H9 (cell line): ENCODE data around the gene MED13L. TPM values are rescaled to one million over a fixed set of nuclear protein-coding genes. Genes with fewer than 3 reads are reported as not detected.

ENCODE experiments used
- DNase-seq: peaks from one replicate; pipeline ENCODE4 v3.0.0-alpha.2; 2017
- H2AFZ ChIP-seq: one replicate; pipeline ENCODE4 v1.6.1; 2013; ENCODE audit warnings: mild to moderate bottlenecking, low read length, control low read depth, moderate library complexity
- H2AK5ac ChIP-seq: 2 replicates; pipeline ENCODE4 v1.6.1; 2013; ENCODE audit warnings: low read length, control low read depth, mixed read lengths; ENCODE audit not compliant: insufficient read length
- H2BK120ac ChIP-seq: one replicate; pipeline ENCODE4 v1.6.1; 2013; ENCODE audit warnings: low read depth, mild to moderate bottlenecking, low read length, control low read depth, inconsistent platforms; ENCODE audit not compliant: poor library complexity, severe bottlenecking
- H2BK12ac ChIP-seq: 2 replicates; pipeline ENCODE4 v1.6.1; 2013; ENCODE audit warnings: low read length, control low read depth, mixed read lengths, low read depth; ENCODE audit not compliant: insufficient read length
- H2BK15ac ChIP-seq: 2 replicates; pipeline ENCODE4 v1.6.1; 2013; ENCODE audit warnings: low read depth, low read length, control low read depth
- H2BK20ac ChIP-seq: one replicate; pipeline ENCODE4 v1.6.1; 2013; ENCODE audit warnings: low read depth, mild to moderate bottlenecking, low read length, control low read depth, inconsistent platforms; ENCODE audit not compliant: poor library complexity, severe bottlenecking
- H2BK5ac ChIP-seq: 2 replicates; pipeline ENCODE4 v1.6.1; 2013; ENCODE audit warnings: low read length, control low read depth, mixed read lengths; ENCODE audit not compliant: insufficient read length
- H3K14ac ChIP-seq: 2 replicates; pipeline ENCODE4 v1.6.1; 2013; ENCODE audit warnings: low read length, control low read depth; ENCODE audit not compliant: insufficient read depth
- H3K18ac ChIP-seq: 2 replicates; pipeline ENCODE4 v1.6.1; 2013; ENCODE audit warnings: low read depth, mild to moderate bottlenecking, mixed read lengths, low read length, control low read depth; ENCODE audit not compliant: insufficient read length
- H3K23ac ChIP-seq: 2 replicates; pipeline ENCODE4 v1.6.1; 2013; ENCODE audit warnings: low read length, control low read depth, mixed read lengths, low read depth; ENCODE audit not compliant: insufficient read length
- H3K23me2 ChIP-seq: 2 replicates; pipeline ENCODE4 v1.6.1; 2013; ENCODE audit warnings: low read depth, mild to moderate bottlenecking, mixed read lengths, low read length, control low read depth; ENCODE audit not compliant: insufficient read length, poor library complexity, severe bottlenecking
- H3K27ac ChIP-seq: 2 replicates; pipeline ENCODE4 v1.5.1; 2013; ENCODE audit warnings: low read length, control low read depth, mixed read lengths, low read depth; ENCODE audit not compliant: insufficient read length
- H3K27me3 ChIP-seq: 2 replicates; pipeline ENCODE4 v1.6.1; 2013; ENCODE audit warnings: low read length, control low read depth, inconsistent platforms; ENCODE audit not compliant: insufficient read depth
- H3K4ac ChIP-seq: 2 replicates; pipeline ENCODE4 v1.6.1; 2013; ENCODE audit warnings: low read depth, mild to moderate bottlenecking, control low read depth, inconsistent platforms, low read length, moderate library complexity
- H3K4me1 ChIP-seq: 2 replicates; pipeline ENCODE4 v1.6.1; 2013; ENCODE audit warnings: low read length, control low read depth, inconsistent platforms; ENCODE audit not compliant: insufficient read depth
- H3K4me2 ChIP-seq: 2 replicates; pipeline ENCODE4 v1.6.1; 2013; ENCODE audit warnings: low read length, control low read depth, mixed read lengths; ENCODE audit not compliant: insufficient read length, insufficient read depth
- H3K56ac ChIP-seq: 2 replicates; pipeline ENCODE4 v1.6.1; 2013; ENCODE audit warnings: low read depth, mild to moderate bottlenecking, mixed read lengths, low read length, control low read depth; ENCODE audit not compliant: insufficient read length
- H3K79me1 ChIP-seq: 2 replicates; pipeline ENCODE4 v1.6.1; 2013; ENCODE audit warnings: low read depth, mild to moderate bottlenecking, moderate library complexity, low read length, control low read depth, inconsistent platforms; ENCODE audit not compliant: insufficient read depth, poor library complexity, severe bottlenecking
- H3K79me2 ChIP-seq: 2 replicates; pipeline ENCODE4 v1.6.1; 2013; ENCODE audit warnings: low read length, control low read depth, inconsistent platforms; ENCODE audit not compliant: insufficient read depth
- H3K9ac ChIP-seq: 2 replicates; pipeline ENCODE4 v1.6.1; 2013; ENCODE audit warnings: low read length, control low read depth, mixed read lengths; ENCODE audit not compliant: insufficient read length; ENCODE audit errors: extremely low read depth
- H3K9me3 ChIP-seq: one replicate; pipeline ENCODE4 v1.6.1; 2013; ENCODE audit warnings: low read depth, low read length, inconsistent platforms; ENCODE audit not compliant: control insufficient read depth
- H3T11ph ChIP-seq: one replicate; pipeline ENCODE4 v1.6.1; 2013; ENCODE audit warnings: mild to moderate bottlenecking, low read length, control low read depth, inconsistent platforms
- H4K20me1 ChIP-seq: one replicate; pipeline ENCODE4 v1.6.1; 2013; ENCODE audit not compliant: control insufficient read depth, insufficient read length, insufficient read depth
- H4K5ac ChIP-seq: 2 replicates; pipeline ENCODE4 v1.6.1; 2013; ENCODE audit warnings: low read depth, mild to moderate bottlenecking, mixed read lengths, low read length, control low read depth; ENCODE audit not compliant: insufficient read length
- H4K8ac ChIP-seq: replicated peaks from 2 replicates; pipeline ENCODE4 v1.6.1; 2013; ENCODE audit warnings: low read length, control low read depth, mixed read lengths, low read depth; ENCODE audit not compliant: insufficient read length
- H4K91ac ChIP-seq: 2 replicates; pipeline ENCODE4 v1.6.1; 2013; ENCODE audit warnings: low read depth, mild to moderate bottlenecking, moderate library complexity, mixed read lengths, low read length, control low read depth; ENCODE audit not compliant: insufficient read length
- H3K27ac Mint-ChIP-seq, 3 experiments: 2 replicates in 2 of 3; 3 replicates in 1 of 3; pipeline ENCODE4 v1.8.0; 2020 to 2021; ENCODE audit warnings: mixed read lengths in 3 of 3, mild to moderate bottlenecking in 1 of 3, moderate library complexity in 1 of 3
- H3K27me3 Mint-ChIP-seq: 2 replicates; pipeline ENCODE4 v1.8.0; 2021; ENCODE audit warnings: low read depth, mild to moderate bottlenecking, moderate library complexity, mixed read lengths
- H3K36me3 Mint-ChIP-seq, 3 experiments: 2 replicates in 2 of 3; 3 replicates in 1 of 3; pipeline ENCODE4 v1.8.0; 2020 to 2021; ENCODE audit warnings: low read depth in 3 of 3, mixed read lengths in 3 of 3; ENCODE audit not compliant: insufficient read depth in 1 of 3
- H3K4me1 Mint-ChIP-seq, 2 experiments: 2 replicates each; pipeline ENCODE4 v1.8.0; 2020; ENCODE audit warnings: mixed read lengths in 2 of 2
- H3K4me3 Mint-ChIP-seq, 2 experiments: 2 replicates in 1 of 2; 3 replicates in 1 of 2; pipeline ENCODE4 v1.8.0; 2020 to 2021; ENCODE audit warnings: mild to moderate bottlenecking in 2 of 2, mixed read lengths in 2 of 2, moderate library complexity in 1 of 2
- H3K9me3 Mint-ChIP-seq, 2 experiments: 2 replicates in 1 of 2; 3 replicates in 1 of 2; pipeline ENCODE4 v1.8.0; 2020; ENCODE audit warnings: mild to moderate bottlenecking in 2 of 2, mixed read lengths in 2 of 2, moderate library complexity in 1 of 2
- WGBS: extraction: QIAGEN DNeasy Blood & Tissue Kit; methylation state at CpG from one replicate; pipeline ENCODE4 v1.1.7; 2013; ENCODE audit warnings: missing lambda C conversion rate, low lambda C conversion rate, mixed read lengths; ENCODE audit not compliant: insufficient read length; ENCODE audit errors: extremely low coverage; 5-methylcytosine and 5-hydroxymethylcytosine counted together
- total RNA-seq: library from RNA; stranded (reverse); gene quantifications from 2 replicates; pipeline ENCODE4 v1.2.1, GENCODE V29; 2021
- TF ChIP-seq, protein P1 (sequence below): fragments of 200-600 bp; sonication (generic); conservative IDR thresholded peaks from 3 replicates; pipeline ENCODE4 v1.8.0; 2021; ENCODE audit warnings: antibody characterized with exemption, mild to moderate bottlenecking

MED13L gene
- total RNA-seq, 1 experiment from 2014 or later: 52.4 TPM

DNA sequence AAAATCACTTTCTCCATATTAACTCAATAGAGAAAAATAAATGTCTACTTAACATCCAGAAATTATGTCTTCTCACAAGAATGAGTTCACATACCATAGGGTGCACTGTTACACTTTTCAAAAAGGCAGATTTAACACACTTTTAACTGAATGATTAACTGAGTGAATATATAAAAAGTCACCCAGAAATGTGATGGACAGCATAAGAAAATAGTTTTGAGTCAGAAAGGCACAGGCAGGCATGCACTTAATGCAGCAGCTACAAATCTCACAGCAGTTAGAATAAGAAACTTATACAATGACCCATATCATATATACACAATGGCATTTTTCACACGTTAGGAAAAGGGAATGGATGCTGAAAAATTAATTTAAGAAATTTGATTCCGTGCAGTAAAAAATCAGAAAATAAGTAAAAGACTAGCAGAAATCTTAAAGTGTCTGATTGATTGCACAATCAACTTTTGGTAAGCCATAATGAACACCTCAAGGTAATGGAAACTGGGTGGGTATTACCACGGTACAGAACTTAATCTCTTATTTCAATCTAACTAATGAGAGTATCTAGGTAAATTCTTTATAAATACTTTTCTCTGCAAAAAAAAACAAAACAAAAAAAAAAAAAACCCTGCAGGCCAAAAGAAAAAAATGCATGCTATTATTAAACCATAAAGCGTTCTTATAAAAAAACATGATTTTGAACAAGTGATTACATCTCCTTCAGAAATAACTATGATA lies 3.5 kb downstream of the MED13L start:
- no peak overlapping the region for H2BK5ac ChIP-seq
- H3T11ph ChIP-seq: no peak overlapping the region
- no peaks in the 10 kb centered on the region for H3K79me1 ChIP-seq
- no peak overlapping the region for H3K4me2 ChIP-seq
- H3K23ac ChIP-seq: no peak overlapping the region
- H3K4me1 Mint-ChIP-seq: peaks cover 32 to 38% of the 10 kb centered on the region in 2 experiments
- DNase-seq: no peak
- H2AK5ac ChIP-seq: no peak overlapping the region
- H3K4me3 Mint-ChIP-seq: no peak overlapping the region; a peak in 1 of 5 replicates
- TF ChIP-seq, protein P1, sequence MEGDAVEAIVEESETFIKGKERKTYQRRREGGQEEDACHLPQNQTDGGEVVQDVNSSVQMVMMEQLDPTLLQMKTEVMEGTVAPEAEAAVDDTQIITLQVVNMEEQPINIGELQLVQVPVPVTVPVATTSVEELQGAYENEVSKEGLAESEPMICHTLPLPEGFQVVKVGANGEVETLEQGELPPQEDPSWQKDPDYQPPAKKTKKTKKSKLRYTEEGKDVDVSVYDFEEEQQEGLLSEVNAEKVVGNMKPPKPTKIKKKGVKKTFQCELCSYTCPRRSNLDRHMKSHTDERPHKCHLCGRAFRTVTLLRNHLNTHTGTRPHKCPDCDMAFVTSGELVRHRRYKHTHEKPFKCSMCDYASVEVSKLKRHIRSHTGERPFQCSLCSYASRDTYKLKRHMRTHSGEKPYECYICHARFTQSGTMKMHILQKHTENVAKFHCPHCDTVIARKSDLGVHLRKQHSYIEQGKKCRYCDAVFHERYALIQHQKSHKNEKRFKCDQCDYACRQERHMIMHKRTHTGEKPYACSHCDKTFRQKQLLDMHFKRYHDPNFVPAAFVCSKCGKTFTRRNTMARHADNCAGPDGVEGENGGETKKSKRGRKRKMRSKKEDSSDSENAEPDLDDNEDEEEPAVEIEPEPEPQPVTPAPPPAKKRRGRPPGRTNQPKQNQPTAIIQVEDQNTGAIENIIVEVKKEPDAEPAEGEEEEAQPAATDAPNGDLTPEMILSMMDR: no peak
- no peak overlapping the region for H3K18ac ChIP-seq
- no peaks in the 10 kb centered on the region for H3K36me3 Mint-ChIP-seq
- H4K8ac ChIP-seq: no peak overlapping the region
- H3K27me3 ChIP-seq: no peaks in the 10 kb centered on the region
- no peak overlapping the region for H2AFZ ChIP-seq
- no peaks in the 10 kb centered on the region for H3K9me3 ChIP-seq
- no peak overlapping the region for H4K91ac ChIP-seq
- H2BK12ac ChIP-seq: no peak overlapping the region
- H3K27me3 Mint-ChIP-seq: peaks cover 1% of the 10 kb centered on the region; the same call in 1 of the 2 replicates
- H3K14ac ChIP-seq: no peak overlapping the region
- no peak overlapping the region for H4K5ac ChIP-seq
- H3K9ac ChIP-seq: no peak overlapping the region
- H3K56ac ChIP-seq: no peak overlapping the region
- H3K4ac ChIP-seq: no peak overlapping the region
- H2BK20ac ChIP-seq: no peak overlapping the region
- no peak overlapping the region for H3K27ac Mint-ChIP-seq
- no peak overlapping the region for H3K27ac ChIP-seq
- H3K9me3 Mint-ChIP-seq: no peaks in the 10 kb centered on the region; a peak in 3 of 5 replicates
- WGBS: no CpG with 5 or more reads among the region's 4 CpGs
- H4K20me1 ChIP-seq: no peaks in the 10 kb centered on the region
- peaks cover 13% of the 10 kb centered on the region for H3K23me2 ChIP-seq
- H3K79me2 ChIP-seq: peaks cover 20% of the 10 kb centered on the region; the same call in 1 of the 2 replicates
- no peak overlapping the region for H2BK120ac ChIP-seq
- no peak overlapping the region for H2BK15ac ChIP-seq
- H3K4me1 ChIP-seq: no peaks in the 10 kb centered on the region
